CD4-positive, alpha-beta T cell treated with Interleukin-6 for 4 hours (primary cell): ENCODE data around the gene C2orf92.

Experiments used
- DNase-seq: peaks from one replicate; pipeline ENCODE4 v3.0.0-alpha.2; 2020; ENCODE audit warnings: mixed read lengths

Gene C2orf92

DNA sequence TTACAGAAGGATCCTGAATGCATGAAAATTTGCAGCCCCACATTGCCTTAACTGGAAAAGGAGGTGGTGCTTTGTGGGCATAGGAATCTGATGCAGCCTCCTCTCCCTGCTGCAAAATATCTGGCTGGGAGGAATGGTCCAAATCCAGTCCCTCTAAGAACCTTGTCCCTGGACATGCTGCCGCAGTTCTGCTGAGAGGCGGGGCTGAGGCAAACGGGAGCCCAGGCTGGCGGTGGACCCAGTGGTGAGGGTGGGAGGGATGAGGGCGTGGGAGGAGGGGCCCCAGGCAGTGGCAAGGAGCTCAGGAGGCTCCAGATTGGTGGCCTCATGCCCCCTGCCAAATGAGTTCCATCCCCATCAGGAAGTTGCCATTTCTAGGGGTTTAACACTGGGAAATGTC is 80.1 kb downstream of the C2orf92 start:
- no peak for DNase-seq

DNA sequence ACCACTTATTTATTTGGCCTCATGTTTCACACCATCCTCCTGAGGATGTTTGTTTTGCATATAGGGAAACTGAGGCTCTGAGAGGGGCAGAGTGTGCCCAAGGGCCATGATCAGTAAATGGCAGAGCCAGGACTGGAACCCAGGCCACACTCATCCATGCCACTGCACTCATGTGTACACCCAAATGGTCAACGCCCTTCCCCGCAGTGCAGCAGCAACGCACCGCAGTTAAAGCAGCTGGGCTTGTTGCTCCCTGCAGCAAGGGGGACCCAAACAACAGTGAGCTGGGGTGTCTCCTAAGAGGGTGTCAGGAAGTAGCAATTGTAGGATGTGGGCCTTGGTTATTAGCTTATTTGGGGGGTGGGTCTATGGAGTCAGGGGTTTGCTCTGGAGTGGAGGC is 80.5 kb downstream of the C2orf92 start:
- DNase-seq = no peak

- DNase-seq = no peak
Observed at GRCh38 chr2:97751752-97752151, 82.2 kb downstream of the C2orf92 start.
